Ascending aorta (tissue), 2 donors: ENCODE results near the gene LAMA5. TPM values are rescaled to one million over a fixed set of nuclear protein-coding genes. Genes with fewer than 3 reads are reported as not detected.
A peak's percentile ranks its signal among the peaks of the same experiment; 100 is the strongest.

ENCODE experiments used
- DNase-seq, 2 donors: peaks; one replicate each; pipeline ENCODE4 v3.0.0-alpha.2; 2019; ENCODE audit warnings: low spot score in 2 of 2
- H3K27ac ChIP-seq, 2 donors: fragments of 200-600 bp; sonication (generic); one replicate each; pipeline ENCODE4 v1.5.1; 2016 to 2017; ENCODE audit warnings: mild to moderate bottlenecking in 1 of 2
- H3K27me3 ChIP-seq: fragments of 200-600 bp; sonication (generic); one replicate; pipeline ENCODE4 v1.5.1; 2017
- H3K36me3 ChIP-seq, 2 donors: fragments of 200-600 bp; sonication (generic); one replicate each; pipeline ENCODE4 v1.5.1; 2016
- H3K4me1 ChIP-seq, 2 donors: fragments of 200-600 bp; sonication (generic); one replicate each; pipeline ENCODE4 v1.5.1; 2016 to 2017; ENCODE audit warnings: mild to moderate bottlenecking in 1 of 2
- H3K4me3 ChIP-seq, 2 donors: fragments of 200-600 bp; sonication (generic); one replicate each; pipeline ENCODE4 v1.5.1; 2016 to 2017; ENCODE audit warnings: mild to moderate bottlenecking in 1 of 2
- H3K9me3 ChIP-seq, 2 donors: fragments of 200-600 bp; sonication (generic); one replicate each; pipeline ENCODE4 v1.5.1; 2016
- CTCF ChIP-seq, 3 experiments: fragments of 200-600 bp in 2 of 3; fragments of 450-650 bp in 1 of 3; sonication (generic) in 2 of 3; IDR thresholded peaks; one replicate each; pipeline ENCODE4 v1.5.1; 2016 to 2019; ENCODE audit warnings: antibody characterized with exemption in 3 of 3, mild to moderate bottlenecking in 1 of 3, moderate library complexity in 1 of 3
- intact Hi-C: fragments of 100-400 bp; cut with DNase I; formaldehyde crosslinking; loops from one replicate; pipeline ENCODE4 v1.15.1; 2023
- total RNA-seq: library from RNA; depleted of rRNA; stranded (reverse); fragments of >200 nt; gene quantifications from one replicate; pipeline ENCODE4 v1.1.0, GENCODE V29; 2016

The LAMA5 gene
- total RNA-seq, 1 donor from 2014 or later: 469 TPM

GRCh38 chr20:62323146-62323979 lies 43.7 kb downstream of the LAMA5 start:
- peaks cover 85 to 90% of the 10 kb centered on the region in 2 donors for H3K36me3 ChIP-seq
- H3K9me3 ChIP-seq: no peaks in the 10 kb centered on the region
- H3K27ac ChIP-seq: no peak overlapping the region
- H3K27me3 ChIP-seq: no peaks in the 10 kb centered on the region
- H3K4me1 ChIP-seq: no peaks in the 10 kb centered on the region
- intact Hi-C loops: no loop called here
- H3K4me3 ChIP-seq: no peak overlapping the region
- no peak for DNase-seq
- TF ChIP-seq CTCF (IDR thresholded peaks at IDR 0.05): no peak

GRCh38 chr20:62322492-62323041 lies 44.5 kb downstream of the LAMA5 start:
- Histone ChIP-seq H3K27ac (no peak overlapping the region), H3K4me1 (no peaks in the 10 kb centered on the region), H3K4me3 (no peak overlapping the region), H3K36me3 (peaks cover 79 to 84% of the 10 kb centered on the region in 2 donors), H3K27me3 (no peaks in the 10 kb centered on the region), H3K9me3 (no peaks in the 10 kb centered on the region)
- TF ChIP-seq CTCF (IDR thresholded peaks at IDR 0.05): no peak
- intact Hi-C loops: no loop called here
- no peak for DNase-seq

GRCh38 chr20:62321975-62322374 lies 45.1 kb downstream of the LAMA5 start:
- Histone ChIP-seq H3K4me3 (no peak overlapping the region), H3K9me3 (no peaks in the 10 kb centered on the region), H3K27me3 (no peaks in the 10 kb centered on the region), H3K36me3 (peaks cover 79 to 84% of the 10 kb centered on the region in 2 donors), H3K27ac (no peak overlapping the region), H3K4me1 (no peaks in the 10 kb centered on the region)
- TF ChIP-seq CTCF (IDR thresholded peaks at IDR 0.05): no peak
- intact Hi-C loops: no loop called here
- DNase-seq: no peak

- H3K4me3 ChIP-seq: no peak overlapping the region
- DNase-seq: no peak
- intact Hi-C loops: no loop called here
- no peaks in the 10 kb centered on the region for H3K9me3 ChIP-seq
- H3K27ac ChIP-seq: no peak overlapping the region
- peaks cover 79 to 84% of the 10 kb centered on the region in 2 donors for H3K36me3 ChIP-seq
- TF ChIP-seq CTCF (IDR thresholded peaks at IDR 0.05): no peak
- no peaks in the 10 kb centered on the region for H3K27me3 ChIP-seq
- no peaks in the 10 kb centered on the region for H3K4me1 ChIP-seq
Measured at GRCh38 chr20:62321521-62321948, 45.6 kb downstream of the LAMA5 start.

- intact Hi-C loops: no loop called here
- DNase-seq: no peak
- H3K27ac ChIP-seq: peak overlapping the region in 1 of 2 donors; percentile 7
- TF ChIP-seq CTCF (IDR thresholded peaks at IDR 0.05): no peak
- peaks cover 81 to 85% of the 10 kb centered on the region in 2 donors for H3K36me3 ChIP-seq
- H3K27me3 ChIP-seq: no peaks in the 10 kb centered on the region
- no peak overlapping the region for H3K4me3 ChIP-seq
- H3K4me1 ChIP-seq: no peaks in the 10 kb centered on the region
- no peaks in the 10 kb centered on the region for H3K9me3 ChIP-seq
Measured at GRCh38 chr20:62320581-62321354, 46.3 kb downstream of the LAMA5 start.
